Activated T-helper 17 cell treated with anti-CD3 and anti-CD28 coated beads, Interleukin-2, amount 50 U/mL, for 72 hours (primary cell): ENCODE data around the gene NRXN3. TPM values are rescaled to one million over a fixed set of nuclear protein-coding genes. Genes with fewer than 3 reads are reported as not detected.
"Not testable (repeated sequence)": the region's sequence is repeated elsewhere in the genome, so short reads cannot be mapped to it uniquely, and the experiment has no call there.

Experiments
- ATAC-seq: fragments of 150-1000 bp; cut with Tn5 transposase; replicated peaks from 2 replicates; pipeline ENCODE4 v1.10.0; 2021; ENCODE audit warnings: mild to moderate bottlenecking, moderate library complexity
- H3K27ac Mint-ChIP-seq: one replicate; pipeline ENCODE4 v1.8.0; 2022; ENCODE audit warnings: mixed read lengths
- H3K27me3 Mint-ChIP-seq: one replicate; pipeline ENCODE4 v1.8.0; 2022; ENCODE audit warnings: mixed read lengths
- H3K36me3 Mint-ChIP-seq: one replicate; pipeline ENCODE4 v1.8.0; 2022; ENCODE audit warnings: low read depth, mild to moderate bottlenecking, mixed read lengths
- H3K4me1 Mint-ChIP-seq: one replicate; pipeline ENCODE4 v1.8.0; 2022; ENCODE audit warnings: mixed read lengths
- H3K4me3 Mint-ChIP-seq: one replicate; pipeline ENCODE4 v1.8.0; 2022; ENCODE audit warnings: mild to moderate bottlenecking, mixed read lengths
- H3K9me3 Mint-ChIP-seq: one replicate; pipeline ENCODE4 v1.8.0; 2022; ENCODE audit warnings: mixed read lengths
- total RNA-seq, 2 donors: library from RNA; stranded (reverse); gene quantifications; one replicate each; pipeline ENCODE4 v1.2.3, GENCODE V29; 2022

Gene NRXN3
- total RNA-seq, 2 donors from 2014 or later = not detected

- no peaks in the 10 kb centered on the region for H3K4me1 Mint-ChIP-seq
- ATAC-seq = no peak
- no peaks in the 10 kb centered on the region for H3K27me3 Mint-ChIP-seq
- H3K27ac Mint-ChIP-seq = no peak overlapping the region
- no peak overlapping the region for H3K4me3 Mint-ChIP-seq
- H3K9me3 Mint-ChIP-seq = no peaks in the 10 kb centered on the region
- no peaks in the 10 kb centered on the region for H3K36me3 Mint-ChIP-seq
These were observed 337.9 kb downstream of the NRXN3 start for GRCh38 chr14:78508023-78508422.

- no peaks in the 10 kb centered on the region for H3K36me3 Mint-ChIP-seq
- H3K4me3 Mint-ChIP-seq = no peak overlapping the region
- no peaks in the 10 kb centered on the region for H3K27me3 Mint-ChIP-seq
- ATAC-seq = no peak
- no peak overlapping the region for H3K27ac Mint-ChIP-seq
- no peaks in the 10 kb centered on the region for H3K4me1 Mint-ChIP-seq
- H3K9me3 Mint-ChIP-seq = no peaks in the 10 kb centered on the region
These were observed 339.3 kb downstream of the NRXN3 start for GRCh38 chr14:78509516-78509915.

- no peak overlapping the region for H3K27ac Mint-ChIP-seq
- no peaks in the 10 kb centered on the region for H3K27me3 Mint-ChIP-seq
- no peaks in the 10 kb centered on the region for H3K4me1 Mint-ChIP-seq
- H3K36me3 Mint-ChIP-seq = no peaks in the 10 kb centered on the region
- no peaks in the 10 kb centered on the region for H3K9me3 Mint-ChIP-seq
- no peak for ATAC-seq
- H3K4me3 Mint-ChIP-seq = no peak overlapping the region
These were observed 341.8 kb downstream of the NRXN3 start for GRCh38 chr14:78512021-78512420.

- Mint-ChIP-seq H3K36me3 (no peaks in the 10 kb centered on the region), H3K9me3 (no peaks in the 10 kb centered on the region), H3K27ac (no peak overlapping the region), H3K27me3 (no peaks in the 10 kb centered on the region), H3K4me3 (no peak overlapping the region), H3K4me1 (no peaks in the 10 kb centered on the region)
- no peak for ATAC-seq
These were observed 349.7 kb downstream of the NRXN3 start for GRCh38 chr14:78519863-78520262.

GRCh38 chr14:78524196-78524595, 354.0 kb downstream of the NRXN3 start:
- Mint-ChIP-seq H3K4me3 (no peak overlapping the region), H3K27ac (no peak overlapping the region), H3K36me3 (no peaks in the 10 kb centered on the region), H3K9me3 (no peaks in the 10 kb centered on the region), H3K4me1 (no peaks in the 10 kb centered on the region), H3K27me3 (no peaks in the 10 kb centered on the region)
- no peak for ATAC-seq

GRCh38 chr14:78524766-78525165, 354.6 kb downstream of the NRXN3 start:
- Mint-ChIP-seq H3K4me3 (no peak overlapping the region), H3K27ac (no peak overlapping the region), H3K36me3 (no peaks in the 10 kb centered on the region), H3K27me3 (no peaks in the 10 kb centered on the region), H3K9me3 (no peaks in the 10 kb centered on the region), H3K4me1 (no peaks in the 10 kb centered on the region)
- ATAC-seq = no peak

GRCh38 chr14:78530078-78530477, 359.9 kb downstream of the NRXN3 start:
- Mint-ChIP-seq H3K4me3 (no peak overlapping the region), H3K36me3 (no peaks in the 10 kb centered on the region), H3K9me3 (peaks cover 16% of the 10 kb centered on the region), H3K27ac (no peak overlapping the region), H3K27me3 (no peaks in the 10 kb centered on the region), H3K4me1 (no peaks in the 10 kb centered on the region)
- no peak for ATAC-seq

- no peak overlapping the region for H3K27ac Mint-ChIP-seq
- no peaks in the 10 kb centered on the region for H3K27me3 Mint-ChIP-seq
- no peaks in the 10 kb centered on the region for H3K4me1 Mint-ChIP-seq
- no peak overlapping the region for H3K4me3 Mint-ChIP-seq
- ATAC-seq = no peak
- H3K36me3 Mint-ChIP-seq = no peaks in the 10 kb centered on the region
- peaks cover 16% of the 10 kb centered on the region for H3K9me3 Mint-ChIP-seq
These were observed 364.0 kb downstream of the NRXN3 start for GRCh38 chr14:78534141-78534540.

- Mint-ChIP-seq H3K9me3 (peaks cover 19% of the 10 kb centered on the region), H3K36me3 (no peaks in the 10 kb centered on the region), H3K4me1 (no peaks in the 10 kb centered on the region), H3K27ac (no peak overlapping the region), H3K4me3 (no peak overlapping the region), H3K27me3 (no peaks in the 10 kb centered on the region)
- ATAC-seq = no peak
These were observed 364.9 kb downstream of the NRXN3 start for GRCh38 chr14:78535041-78535440.

- not testable (repeated sequence) for H3K27ac Mint-ChIP-seq, H3K27me3 Mint-ChIP-seq, H3K4me1 Mint-ChIP-seq, ATAC-seq, H3K4me3 Mint-ChIP-seq, H3K36me3 Mint-ChIP-seq
- peaks cover 14% of the 10 kb centered on the region for H3K9me3 Mint-ChIP-seq
These were observed 371.6 kb downstream of the NRXN3 start for GRCh38 chr14:78541788-78542187.

- Mint-ChIP-seq H3K36me3 (no peaks in the 10 kb centered on the region), H3K4me3 (no peak overlapping the region), H3K9me3 (peaks cover 14% of the 10 kb centered on the region), H3K4me1 (no peaks in the 10 kb centered on the region), H3K27me3 (no peaks in the 10 kb centered on the region), H3K27ac (no peak overlapping the region)
- ATAC-seq = no peak
These were observed 373.3 kb downstream of the NRXN3 start for GRCh38 chr14:78543433-78543832.

- Mint-ChIP-seq H3K36me3 (no peaks in the 10 kb centered on the region), H3K9me3 (no peaks in the 10 kb centered on the region), H3K27ac (no peak overlapping the region), H3K4me1 (no peaks in the 10 kb centered on the region), H3K27me3 (peaks cover 4% of the 10 kb centered on the region), H3K4me3 (no peak overlapping the region)
- ATAC-seq = no peak
These were observed 390.9 kb downstream of the NRXN3 start for GRCh38 chr14:78561074-78561473.

- H3K9me3 Mint-ChIP-seq = no peaks in the 10 kb centered on the region
These were observed 396.1 kb downstream of the NRXN3 start for GRCh38 chr14:78566026-78566858.

GRCh38 chr14:78566859-78567172, 396.6 kb downstream of the NRXN3 start:
- no peaks in the 10 kb centered on the region for H3K36me3 Mint-ChIP-seq
- no peak for ATAC-seq
- no peak overlapping the region for H3K4me3 Mint-ChIP-seq
- peaks cover 3% of the 10 kb centered on the region for H3K27me3 Mint-ChIP-seq
- no peak overlapping the region for H3K27ac Mint-ChIP-seq
- H3K9me3 Mint-ChIP-seq = no peaks in the 10 kb centered on the region
- H3K4me1 Mint-ChIP-seq = peaks cover 3% of the 10 kb centered on the region

More at GRCh38 chr14:78566026-78566858, 396.1 kb downstream of the NRXN3 start:
- peak; percentile 79 for ATAC-seq
- no peak overlapping the region for H3K27ac Mint-ChIP-seq
- H3K27me3 Mint-ChIP-seq = peaks cover 3% of the 10 kb centered on the region
- no peaks in the 10 kb centered on the region for H3K36me3 Mint-ChIP-seq
- peaks cover 3% of the 10 kb centered on the region for H3K4me1 Mint-ChIP-seq
- H3K4me3 Mint-ChIP-seq = peak overlapping the region; percentile 30

GRCh38 chr14:78567343-78567742, 397.2 kb downstream of the NRXN3 start:
- H3K4me3 Mint-ChIP-seq = no peak overlapping the region
- peaks cover 3% of the 10 kb centered on the region for H3K4me1 Mint-ChIP-seq
- no peak for ATAC-seq
- peaks cover 3% of the 10 kb centered on the region for H3K27me3 Mint-ChIP-seq
- H3K9me3 Mint-ChIP-seq = no peaks in the 10 kb centered on the region
- H3K36me3 Mint-ChIP-seq = no peaks in the 10 kb centered on the region
- no peak overlapping the region for H3K27ac Mint-ChIP-seq

- not testable (repeated sequence) for H3K27ac Mint-ChIP-seq, H3K4me1 Mint-ChIP-seq, H3K27me3 Mint-ChIP-seq, H3K4me3 Mint-ChIP-seq, ATAC-seq, H3K36me3 Mint-ChIP-seq
- peaks cover 14% of the 10 kb centered on the region for H3K9me3 Mint-ChIP-seq
These were observed 403.6 kb downstream of the NRXN3 start for GRCh38 chr14:78573736-78574135.
